ENCODE data around the gene KIF3C.

- TF ChIP-seq HDGF (IDR thresholded peaks at IDR 0.05; ENCODE audit: borderline replicate concordance) (no peak), SP1 (IDR thresholded peaks at IDR 0.05) (no peak), ZNF384 (IDR thresholded peaks at IDR 0.05) (no peak), FOXM1 (IDR thresholded peaks at IDR 0.05; ENCODE audit: borderline replicate concordance) (no peak), FOXA1 (IDR thresholded peaks at IDR 0.05) (no peak), BHLHE40 (IDR thresholded peaks at IDR 0.05; ENCODE audit: borderline replicate concordance) (no peak), SUZ12 (IDR thresholded peaks at IDR 0.05) (no peak), NFRKB (IDR thresholded peaks at IDR 0.05) (no peak), PKNOX1 (IDR thresholded peaks at IDR 0.05) (no peak), TARDBP (IDR thresholded peaks at IDR 0.05) (no peak), LEF1 (IDR thresholded peaks at IDR 0.05; ENCODE audit: borderline replicate concordance) (no peak), ARNT (IDR thresholded peaks at IDR 0.05) (no peak), ELF4 (IDR thresholded peaks at IDR 0.05) (no peak)
These were observed 96.4 kb downstream of the KIF3C start for GRCh38 chr2:25885933-25886332.

Measured in HEK293T (cell line).